AG04450 (cell line): ENCODE data around the gene ZDHHC3. TPM values are rescaled to one million over a fixed set of nuclear protein-coding genes. Genes with fewer than 3 reads are reported as not detected.

Source experiments
- CTCF ChIA-PET: fragments of 300-600, 350-600 bp; formaldehyde crosslinking; extraction: SDS; loops from one replicate; lab custom pipeline; 2022; ENCODE audit warnings: antibody characterized with exemption, inconsistent platforms; lab: Charles Lee
- POLR2A ChIA-PET: fragments of 350-600 bp; formaldehyde crosslinking; extraction: SDS; loops from one replicate; lab custom pipeline; 2021; ENCODE audit warnings: antibody characterized with exemption, inconsistent platforms; lab: Yijun Ruan, JAX
- DNase-seq: peaks from one replicate; pipeline ENCODE4 v3.0.0-alpha.2; 2011; ENCODE audit warnings: low read depth, low spot score
- H3K27ac ChIP-seq: one replicate; pipeline ENCODE4 v1.5.1; 2012; ENCODE audit warnings: low read depth, low read length, control low read depth
- H3K27me3 ChIP-seq: one replicate; pipeline ENCODE4 v1.6.0; 2012; ENCODE audit warnings: low read length; ENCODE audit not compliant: control insufficient read depth, insufficient read depth
- H3K4me3 ChIP-seq: 2 replicates; pipeline ENCODE4 v1.5.1; 2011; ENCODE audit warnings: mild to moderate bottlenecking, low read depth, low read length, control low read depth
- H3K9me3 ChIP-seq: 2 replicates; pipeline ENCODE4 v1.5.1; 2012; ENCODE audit warnings: low read length; ENCODE audit not compliant: control insufficient read depth, insufficient read depth
- polyA plus RNA-seq: library from polyadenylated mRNA; depleted of rRNA; stranded (reverse); fragments of >200 nt; gene quantifications from 2 replicates; pipeline ENCODE4 v1.2.3, GENCODE V29; 2011
- TF ChIP-seq, protein P1 (sequence below): IDR thresholded peaks from 2 replicates; pipeline ENCODE4 v1.5.1; 2011; ENCODE audit warnings: low read depth, low read length, control low read depth, inconsistent platforms

Gene ZDHHC3
- polyA plus RNA-seq, 1 experiment = 92.7 TPM

DNA sequence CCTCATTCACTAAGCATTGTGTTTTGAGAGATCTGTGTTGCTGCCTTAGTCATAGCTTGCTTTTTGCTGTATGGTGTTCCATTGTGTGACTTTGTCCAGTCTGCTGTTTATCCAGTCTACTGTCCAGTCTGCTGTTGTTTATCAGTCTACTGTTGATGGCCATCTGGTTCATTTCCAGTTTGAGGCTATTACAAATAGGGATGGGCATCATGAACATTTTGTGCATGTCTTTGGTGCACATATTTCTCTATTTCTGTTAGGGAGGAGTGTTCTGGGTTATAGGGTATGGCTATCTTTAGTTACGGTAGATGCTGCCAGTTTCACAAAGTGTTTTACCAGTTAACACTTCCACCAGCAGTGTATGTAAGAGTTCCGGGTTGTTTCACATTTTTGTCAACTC is 27.9 kb upstream of the ZDHHC3 start:
- CTCF ChIA-PET = no interaction called here
- no peak overlapping the region for H3K27ac ChIP-seq
- POLR2A ChIA-PET = interaction anchor here (0.5 kb wide), 1 partner anchor 174 kb away, joined by 3 read pairs; no protein-coding TSS in a partner anchor
- H3K9me3 ChIP-seq = no peaks in the 10 kb centered on the region
- TF ChIP-seq, protein P1, sequence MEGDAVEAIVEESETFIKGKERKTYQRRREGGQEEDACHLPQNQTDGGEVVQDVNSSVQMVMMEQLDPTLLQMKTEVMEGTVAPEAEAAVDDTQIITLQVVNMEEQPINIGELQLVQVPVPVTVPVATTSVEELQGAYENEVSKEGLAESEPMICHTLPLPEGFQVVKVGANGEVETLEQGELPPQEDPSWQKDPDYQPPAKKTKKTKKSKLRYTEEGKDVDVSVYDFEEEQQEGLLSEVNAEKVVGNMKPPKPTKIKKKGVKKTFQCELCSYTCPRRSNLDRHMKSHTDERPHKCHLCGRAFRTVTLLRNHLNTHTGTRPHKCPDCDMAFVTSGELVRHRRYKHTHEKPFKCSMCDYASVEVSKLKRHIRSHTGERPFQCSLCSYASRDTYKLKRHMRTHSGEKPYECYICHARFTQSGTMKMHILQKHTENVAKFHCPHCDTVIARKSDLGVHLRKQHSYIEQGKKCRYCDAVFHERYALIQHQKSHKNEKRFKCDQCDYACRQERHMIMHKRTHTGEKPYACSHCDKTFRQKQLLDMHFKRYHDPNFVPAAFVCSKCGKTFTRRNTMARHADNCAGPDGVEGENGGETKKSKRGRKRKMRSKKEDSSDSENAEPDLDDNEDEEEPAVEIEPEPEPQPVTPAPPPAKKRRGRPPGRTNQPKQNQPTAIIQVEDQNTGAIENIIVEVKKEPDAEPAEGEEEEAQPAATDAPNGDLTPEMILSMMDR = no peak
- H3K4me3 ChIP-seq = no peak overlapping the region
- no peaks in the 10 kb centered on the region for H3K27me3 ChIP-seq
- no peak for DNase-seq

DNA sequence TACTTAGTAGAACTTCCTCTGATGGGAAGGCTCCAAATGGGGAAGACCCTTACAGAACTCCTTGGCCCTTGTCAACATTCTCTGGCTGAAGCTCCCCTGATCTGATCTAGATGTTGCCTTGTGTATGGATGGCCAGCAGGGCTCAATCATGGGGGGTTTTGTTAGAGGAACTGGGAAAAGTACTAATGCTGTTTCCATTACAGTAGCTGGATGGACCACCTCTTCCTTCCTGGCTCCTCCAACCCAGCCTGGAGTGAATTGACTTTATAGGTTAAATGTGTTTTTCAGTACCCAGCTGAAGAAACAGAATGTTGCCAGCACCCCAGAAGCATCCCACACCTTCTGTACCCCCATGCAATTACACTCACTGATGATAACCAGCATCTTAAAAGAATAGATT is 27.4 kb upstream of the ZDHHC3 start:
- no peak overlapping the region for H3K27ac ChIP-seq
- H3K9me3 ChIP-seq = no peaks in the 10 kb centered on the region
- H3K4me3 ChIP-seq = no peak overlapping the region
- ChIA-PET POLR2A (interaction anchor here (0.8 kb wide), 1 partner anchor 9 kb away, joined by 3 read pairs; no protein-coding TSS in a partner anchor), CTCF (interaction anchor here (0.9 kb wide), 1 partner anchor 11 kb away, joined by 3 read pairs; no protein-coding TSS in a partner anchor)
- no peaks in the 10 kb centered on the region for H3K27me3 ChIP-seq
- TF ChIP-seq, protein P1 = no peak
- no peak for DNase-seq

DNA sequence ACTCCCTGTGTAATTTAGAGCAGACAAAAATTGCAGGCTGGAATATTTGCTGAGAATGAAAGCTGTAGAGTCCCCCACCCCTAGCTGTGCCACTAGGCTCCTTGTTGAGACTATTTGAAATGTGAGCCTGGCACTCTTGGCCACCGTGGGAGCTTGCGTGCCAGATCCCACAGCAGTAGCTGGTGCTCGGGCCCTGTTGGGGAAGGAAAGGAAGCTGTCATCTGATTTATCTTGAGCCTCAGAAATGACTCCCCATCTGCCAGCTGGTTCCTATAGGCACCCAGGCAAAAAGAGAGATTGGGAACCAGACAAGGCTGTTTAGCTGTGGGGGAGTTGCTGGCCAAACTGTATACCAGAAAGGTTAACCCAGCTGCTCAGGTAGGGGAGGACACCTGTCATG is 26.7 kb upstream of the ZDHHC3 start:
- POLR2A ChIA-PET = interaction anchor here (0.5 to 0.8 kb wide), 2 partner anchors 9 to 27 kb away, joined by 3 read pairs; partner anchors contain the start of gene ZDHHC3
- H3K9me3 ChIP-seq = no peaks in the 10 kb centered on the region
- DNase-seq = no peak
- TF ChIP-seq, protein P1 = no peak
- CTCF ChIA-PET = interaction anchor here (0.7 to 0.9 kb wide), 2 partner anchors 10 to 224 kb away, joined by 3 read pairs; partner anchors contain the start of gene TMEM158
- H3K27me3 ChIP-seq = no peaks in the 10 kb centered on the region
- no peak overlapping the region for H3K27ac ChIP-seq
- H3K4me3 ChIP-seq = no peak overlapping the region

DNA sequence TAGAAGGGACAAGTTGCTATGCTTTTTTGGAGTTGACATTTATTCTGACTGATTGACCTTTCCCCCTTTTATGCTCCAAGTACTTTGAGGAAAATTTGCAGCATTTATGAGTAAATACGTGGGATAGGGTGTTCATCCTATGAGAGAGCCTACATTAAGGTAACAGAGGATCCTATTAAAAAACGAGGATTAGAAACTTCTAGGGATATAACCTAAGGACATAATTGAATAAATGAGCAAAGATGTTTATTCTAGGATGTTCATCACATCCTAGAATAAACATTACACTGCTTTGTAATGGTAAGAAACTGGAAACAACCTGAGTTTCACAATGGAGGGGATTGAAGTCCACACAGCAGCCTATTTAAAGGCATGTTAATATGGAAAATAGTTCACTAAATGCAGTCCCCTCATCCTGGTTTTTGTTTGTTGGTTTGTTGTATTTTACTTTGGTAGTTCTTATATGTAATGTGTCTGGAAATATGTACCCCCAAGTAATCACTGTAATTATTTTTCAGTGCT is 26.2 kb upstream of the ZDHHC3 start:
- DNase-seq = no peak
- CTCF ChIA-PET = interaction anchor here (0.7 kb wide), 1 partner anchor 224 kb away, joined by 3 read pairs; the partner anchor contains the start of gene TMEM158
- TF ChIP-seq, protein P1 = no peak

DNA sequence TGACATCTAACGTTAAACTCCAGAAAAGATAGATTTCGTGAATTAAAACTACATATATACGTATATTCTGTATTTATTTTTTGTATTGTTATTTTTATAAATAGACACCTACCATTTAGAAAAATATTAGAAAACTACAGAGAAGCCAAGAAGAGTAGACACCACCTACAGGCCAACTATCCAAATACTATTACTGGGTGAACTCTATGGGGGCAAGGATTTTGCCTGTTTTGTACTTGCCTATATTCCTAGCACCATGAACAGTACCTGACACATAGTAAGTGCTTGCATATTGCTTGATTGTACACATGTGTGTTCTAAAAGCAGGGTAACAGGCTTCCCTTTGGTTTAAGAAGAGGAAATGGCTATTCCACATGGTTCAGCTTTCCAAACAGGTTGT is 25.8 kb upstream of the ZDHHC3 start:
- Histone ChIP-seq H3K27me3 (no peaks in the 10 kb centered on the region), H3K4me3 (no peak overlapping the region), H3K9me3 (no peaks in the 10 kb centered on the region), H3K27ac (no peak overlapping the region)
- POLR2A ChIA-PET = no interaction called here
- TF ChIP-seq, protein P1 = 0 out of 2 replicates have a peak, but pooled peaks have one; percentile 13
- no peak for DNase-seq
- CTCF ChIA-PET = interaction anchor here (1.1 kb wide), 1 partner anchor 13 kb away, joined by 3 read pairs; no protein-coding TSS in a partner anchor

More for the DNA sequence above, 26.2 kb upstream of the ZDHHC3 start:
- H3K9me3 ChIP-seq = no peaks in the 10 kb centered on the region
- H3K4me3 ChIP-seq = no peak overlapping the region
- no peak overlapping the region for H3K27ac ChIP-seq
- POLR2A ChIA-PET = no interaction called here
- H3K27me3 ChIP-seq = no peaks in the 10 kb centered on the region
